ENCODE measurements around the gene NDUFAF2.
"Not testable (repeated sequence)": the region's sequence is repeated elsewhere in the genome, so short reads cannot be mapped to it uniquely, and the experiment has no call there.

The NDUFAF2 gene

GRCh38 chr5:61087921-61088320 is 142.9 kb downstream of the NDUFAF2 start:
- no peak for DNase-seq (ENCODE audit: low spot score)
- TF ChIP-seq CTCF (IDR thresholded peaks at IDR 0.05; ENCODE audit: extremely low read depth, missing control alignments): no peak

GRCh38 chr5:61089351-61089750 is 144.3 kb downstream of the NDUFAF2 start:
- no peak for DNase-seq (ENCODE audit: low spot score)

GRCh38 chr5:61093046-61093771 is 148.2 kb downstream of the NDUFAF2 start:
- not testable (repeated sequence) for DNase-seq (ENCODE audit: low spot score)

More at GRCh38 chr5:61089351-61089750, 144.3 kb downstream of the NDUFAF2 start:
- TF ChIP-seq CTCF (IDR thresholded peaks at IDR 0.05; ENCODE audit: extremely low read depth, missing control alignments): no peak

GRCh38 chr5:61097465-61097864 is 152.5 kb downstream of the NDUFAF2 start:
- DNase-seq (ENCODE audit: low spot score): no peak
- TF ChIP-seq CTCF (IDR thresholded peaks at IDR 0.05; ENCODE audit: extremely low read depth, missing control alignments): no peak

GRCh38 chr5:61098251-61098995 is 153.4 kb downstream of the NDUFAF2 start:
- no peak for TF ChIP-seq CTCF (IDR thresholded peaks at IDR 0.05; ENCODE audit: extremely low read depth, missing control alignments)
- DNase-seq (ENCODE audit: low spot score): no peak

GRCh38 chr5:61100437-61100836 is 155.4 kb downstream of the NDUFAF2 start:
- TF ChIP-seq CTCF (IDR thresholded peaks at IDR 0.05; ENCODE audit: extremely low read depth, missing control alignments): no peak
- no peak for DNase-seq (ENCODE audit: low spot score)

- TF ChIP-seq CTCF (IDR thresholded peaks at IDR 0.05; ENCODE audit: extremely low read depth, missing control alignments): no peak
- DNase-seq (ENCODE audit: low spot score): no peak
These were observed 169.4 kb downstream of the NDUFAF2 start for GRCh38 chr5:61114441-61114840.
